GM15510 (cell line): ENCODE data around the gene CBL.

Experiments
- POLR2A ChIP-seq: IDR thresholded peaks from 3 replicates; pipeline ENCODE4 v1.6.1; 2011; ENCODE audit warnings: borderline replicate concordance; ENCODE audit not compliant: insufficient read length; ENCODE audit errors: extremely low read depth

CBL gene

GRCh38 chr11:119337581-119338317, 131.6 kb downstream of the CBL start:
- no peak for TF ChIP-seq POLR2A

- TF ChIP-seq POLR2A, result no peak
Observed at GRCh38 chr11:119338318-119338890, 132.3 kb downstream of the CBL start.

- TF ChIP-seq POLR2A, result no peak
Observed at GRCh38 chr11:119338965-119339588, 132.9 kb downstream of the CBL start.

GRCh38 chr11:119339589-119340334, 133.6 kb downstream of the CBL start:
- TF ChIP-seq POLR2A, result no peak

GRCh38 chr11:119340335-119341221, 134.4 kb downstream of the CBL start, which contains the start of gene C1QTNF5:
Gene C1QTNF5 (minus strand): TSS chr11:119340883. CDS start chr11:119340397, 486 bp downstream.
- TF ChIP-seq POLR2A, result no peak

GRCh38 chr11:119341222-119342022, 135.3 kb downstream of the CBL start:
- no peak for TF ChIP-seq POLR2A

GRCh38 chr11:119342023-119342300, 135.8 kb downstream of the CBL start:
- no peak for TF ChIP-seq POLR2A

- TF ChIP-seq POLR2A, result no peak
Observed at GRCh38 chr11:119342362-119343130, 136.4 kb downstream of the CBL start.

GRCh38 chr11:119343726-119344125, 137.6 kb downstream of the CBL start:
- no peak for TF ChIP-seq POLR2A

GRCh38 chr11:119344291-119345010, 138.3 kb downstream of the CBL start:
- no peak for TF ChIP-seq POLR2A

- no peak for TF ChIP-seq POLR2A
Observed at GRCh38 chr11:119345685-119346084, 139.5 kb downstream of the CBL start.

GRCh38 chr11:119346605-119347004, 140.5 kb downstream of the CBL start, which contains the start of gene MFRP:
Gene MFRP (minus strand): TSS chr11:119346705. CDS start chr11:119346513, 192 bp downstream.
- no peak for TF ChIP-seq POLR2A
